B cell (primary cell): Measurements from ENCODE around the gene KNG1. TPM values are rescaled to one million over a fixed set of nuclear protein-coding genes. Genes with fewer than 3 reads are reported as not detected.

ENCODE experiments used
- ATAC-seq: fragments of 200-7000 bp; cut with Tn5 transposase; one replicate; pipeline ENCODE4 v1.10.0; 2021; ENCODE audit warnings: low read depth, mild to moderate bottlenecking, moderate number of reproducible peaks, moderate library complexity
- CTCF ChIA-PET: fragments of 350-600 bp; sonication (Branson Sonifier 250); formaldehyde crosslinking; loops from one replicate; lab custom pipeline; 2021; ENCODE audit warnings: antibody characterized with exemption, inconsistent platforms; lab: Charles Lee
- POLR2A ChIA-PET: fragments of 350-600 bp; sonication (Branson Sonifier 250); formaldehyde crosslinking; loops from one replicate; lab custom pipeline; 2021; ENCODE audit warnings: antibody characterized with exemption; lab: Charles Lee
- DNase-seq: peaks from one replicate; pipeline ENCODE4 v3.0.0; 2013
- H2AFZ ChIP-seq: 2 replicates; pipeline ENCODE4 v1.6.1; 2012; ENCODE audit warnings: mild to moderate bottlenecking, low read depth, low read length; ENCODE audit not compliant: insufficient read depth, poor library complexity, severe bottlenecking
- H3K27ac ChIP-seq, 2 donors: 1 replicate in 1 of 2; 2 replicates in 1 of 2; pipeline ENCODE4 v1.5.1; 2012 to 2013; ENCODE audit warnings: low read length in 2 of 2, mild to moderate bottlenecking in 2 of 2, moderate library complexity in 1 of 2
- H3K27me3 ChIP-seq, 4 experiments: fragments of 200-600 bp in 1 of 4; sonication (generic) in 1 of 4; replicated peaks in 1 of 4; 1 replicate in 2 of 4; 2 replicates in 2 of 4; pipeline versions ENCODE4 v1.6.1 to v1.7.0; 2013 to 2016; ENCODE audit warnings: low read length in 3 of 4, mild to moderate bottlenecking in 2 of 4, mixed read lengths in 1 of 4, moderate library complexity in 1 of 4; ENCODE audit not compliant: insufficient read depth in 4 of 4, control insufficient read depth in 3 of 4; ENCODE audit errors: control extremely low read depth in 1 of 4
- H3K36me3 ChIP-seq, 2 experiments: replicated peaks in 1 of 2; 1 replicate in 1 of 2; 2 replicates in 1 of 2; pipeline versions ENCODE4 v1.6.1 to v1.7.1; 2013; ENCODE audit warnings: low read length in 1 of 2; ENCODE audit not compliant: insufficient read depth in 2 of 2, control insufficient read depth in 1 of 2; ENCODE audit errors: control extremely low read depth in 1 of 2, extremely low read depth in 1 of 2
- H3K4me1 ChIP-seq, 2 donors: fragments of 200-600 bp in 1 of 2; sonication (generic) in 1 of 2; 1 replicate in 1 of 2; 2 replicates in 1 of 2; pipeline versions ENCODE4 v1.5.1 to v1.6.1; 2013 to 2017; ENCODE audit warnings: low read length in 2 of 2; ENCODE audit not compliant: control insufficient read depth in 2 of 2, insufficient read depth in 2 of 2
- H3K4me2 ChIP-seq: replicated peaks from 2 replicates; pipeline ENCODE3; 2012; ENCODE audit warnings: mild to moderate bottlenecking, low read depth, low read length; ENCODE audit not compliant: poor library complexity, severe bottlenecking
- H3K4me3 ChIP-seq, 5 experiments: fragments of 200-600 bp in 1 of 5; sonication (generic) in 1 of 5; 1 replicate in 3 of 5; 2 replicates in 2 of 5; pipeline versions ENCODE4 v1.5.1 to v1.7.0; 2011 to 2016; ENCODE audit warnings: low read length in 4 of 5, mild to moderate bottlenecking in 4 of 5, low read depth in 2 of 5, control low read depth in 1 of 5, moderate library complexity in 1 of 5; ENCODE audit not compliant: insufficient read depth in 1 of 5; ENCODE audit errors: control extremely low read depth in 1 of 5, extremely low read depth in 1 of 5
- H3K79me2 ChIP-seq: fragments of 200-600 bp; sonication (generic); one replicate; pipeline ENCODE4 v1.6.0; 2016; ENCODE audit warnings: low read length; ENCODE audit not compliant: control insufficient read depth, insufficient read depth
- H3K9ac ChIP-seq: fragments of 200-600 bp; sonication (generic); 2 replicates; pipeline ENCODE4 v1.6.1; 2017; ENCODE audit warnings: mild to moderate bottlenecking, low read length, moderate library complexity
- H3K9me3 ChIP-seq, 3 donors: one replicate each; pipeline versions ENCODE4 v1.6.1 to v1.7.1; 2013; ENCODE audit warnings: low read length in 2 of 3; ENCODE audit not compliant: control insufficient read depth in 2 of 3, insufficient read depth in 1 of 3; ENCODE audit errors: control extremely low read depth in 1 of 3
- H4K20me1 ChIP-seq: 2 replicates; pipeline ENCODE4 v1.6.0; 2012; ENCODE audit warnings: mild to moderate bottlenecking, low read length; ENCODE audit not compliant: insufficient read depth, control insufficient read depth, poor library complexity, severe bottlenecking
- H3K27ac Mint-ChIP-seq: one replicate; pipeline ENCODE4 v1.8.0; 2021; ENCODE audit warnings: mixed read lengths
- H3K27me3 Mint-ChIP-seq: one replicate; pipeline ENCODE4 v1.8.0; 2021; ENCODE audit warnings: mixed read lengths
- H3K4me1 Mint-ChIP-seq: one replicate; pipeline ENCODE4 v1.8.0; 2021; ENCODE audit warnings: mixed read lengths
- H3K4me3 Mint-ChIP-seq: one replicate; pipeline ENCODE4 v1.8.0; 2021; ENCODE audit warnings: mixed read lengths
- H3K9me3 Mint-ChIP-seq: one replicate; pipeline ENCODE4 v1.8.0; 2022; ENCODE audit warnings: mixed read lengths; ENCODE audit not compliant: insufficient read depth
- EZH2 ChIP-seq: IDR thresholded peaks from 2 replicates; pipeline ENCODE4 v1.6.1; 2012; ENCODE audit warnings: borderline replicate concordance, low read depth, mild to moderate bottlenecking, moderate library complexity, low read length; ENCODE audit not compliant: insufficient read depth, poor library complexity, severe bottlenecking
- WGBS: methylation state at CpG from one replicate; pipeline ENCODE4 v1.1.5; 2013; ENCODE audit warnings: missing lambda C conversion rate; ENCODE audit not compliant: insufficient coverage; 5-methylcytosine and 5-hydroxymethylcytosine counted together
- intact Hi-C: fragments of 100-400 bp; cut with micrococcal nuclease; formaldehyde crosslinking; loops from one replicate; pipeline ENCODE4 v1.10.0; 2022
- polyA plus RNA-seq: library from polyadenylated mRNA; depleted of rRNA; stranded (reverse); fragments of >200 nt; gene quantifications from 2 replicates; pipeline ENCODE4 v1.2.3, GENCODE V29; 2012
- total RNA-seq, 2 donors: library from RNA; stranded (reverse); fragments of 120-200 nt in 1 of 2; gene quantifications; 1 replicate in 1 of 2; 2 replicates in 1 of 2; pipeline versions ENCODE4 v1.2.3 to v1.2.4, GENCODE V29; 2013 to 2022
- TF ChIP-seq, protein P1 (sequence below): fragments of 200-600 bp; IDR thresholded peaks from one replicate; pipeline ENCODE4 v1.8.0; 2022; ENCODE audit warnings: antibody characterized with exemption, mild to moderate bottlenecking

KNG1 gene
- total and polyA plus RNA-seq, 2 donors (not counting 1 experiment from before 2014, with no cell fraction given), result not detected

DNA sequence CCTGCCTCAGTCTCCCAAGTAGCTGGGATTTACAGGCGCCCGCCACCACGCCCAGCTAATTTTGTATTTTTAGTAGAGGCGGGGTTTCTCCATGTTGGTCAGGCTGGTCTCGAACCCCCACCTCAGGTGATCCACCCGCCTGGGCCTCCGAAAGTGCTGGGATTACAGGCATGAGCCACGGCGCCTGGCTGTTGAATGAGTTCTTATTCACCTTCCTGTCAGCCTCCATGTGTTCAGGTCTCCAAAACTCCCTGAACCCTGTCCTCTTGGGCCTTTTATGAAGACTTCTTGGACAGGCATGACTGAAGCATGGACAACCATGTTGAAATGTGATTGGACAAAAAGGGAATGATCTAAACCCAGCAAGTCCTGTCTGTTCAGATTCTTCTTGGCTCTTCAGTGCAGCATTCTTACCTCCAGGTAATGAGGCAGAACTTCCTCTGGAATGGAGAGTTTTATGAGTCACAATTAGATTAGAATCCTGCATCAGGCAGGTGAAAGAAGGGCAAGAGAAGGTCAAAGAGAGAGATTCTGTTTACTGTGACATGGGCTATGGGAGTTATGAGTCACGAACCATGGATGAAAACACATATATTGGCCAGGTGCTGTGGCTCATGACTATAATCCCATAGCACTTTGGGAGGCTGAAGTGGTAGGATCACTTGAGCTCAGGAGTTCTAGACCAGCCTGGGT is 43.1 kb downstream of the KNG1 start:
- TF ChIP-seq, protein P1, sequence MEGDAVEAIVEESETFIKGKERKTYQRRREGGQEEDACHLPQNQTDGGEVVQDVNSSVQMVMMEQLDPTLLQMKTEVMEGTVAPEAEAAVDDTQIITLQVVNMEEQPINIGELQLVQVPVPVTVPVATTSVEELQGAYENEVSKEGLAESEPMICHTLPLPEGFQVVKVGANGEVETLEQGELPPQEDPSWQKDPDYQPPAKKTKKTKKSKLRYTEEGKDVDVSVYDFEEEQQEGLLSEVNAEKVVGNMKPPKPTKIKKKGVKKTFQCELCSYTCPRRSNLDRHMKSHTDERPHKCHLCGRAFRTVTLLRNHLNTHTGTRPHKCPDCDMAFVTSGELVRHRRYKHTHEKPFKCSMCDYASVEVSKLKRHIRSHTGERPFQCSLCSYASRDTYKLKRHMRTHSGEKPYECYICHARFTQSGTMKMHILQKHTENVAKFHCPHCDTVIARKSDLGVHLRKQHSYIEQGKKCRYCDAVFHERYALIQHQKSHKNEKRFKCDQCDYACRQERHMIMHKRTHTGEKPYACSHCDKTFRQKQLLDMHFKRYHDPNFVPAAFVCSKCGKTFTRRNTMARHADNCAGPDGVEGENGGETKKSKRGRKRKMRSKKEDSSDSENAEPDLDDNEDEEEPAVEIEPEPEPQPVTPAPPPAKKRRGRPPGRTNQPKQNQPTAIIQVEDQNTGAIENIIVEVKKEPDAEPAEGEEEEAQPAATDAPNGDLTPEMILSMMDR, result no peak
- TF ChIP-seq EZH2, result no peak
- H3K9me3 ChIP-seq, result no peaks in the 10 kb centered on the region
- H3K4me2 ChIP-seq, result no peak overlapping the region
- 98% methylated on average over 8 of the region's 10 CpGs for WGBS
- H3K79me2 ChIP-seq, result no peaks in the 10 kb centered on the region
- CTCF ChIA-PET, result interaction anchor here (1.5 kb wide), 1 partner anchor 144 kb away, joined by 4 read pairs; no protein-coding TSS in a partner anchor
- H2AFZ ChIP-seq, result no peak overlapping the region
- H3K4me3 ChIP-seq, result no peak overlapping the region
- Mint-ChIP-seq H3K27me3 (peaks cover 7% of the 10 kb centered on the region), H3K4me1 (no peaks in the 10 kb centered on the region), H3K9me3 (no peaks in the 10 kb centered on the region), H3K27ac (no peak overlapping the region), H3K4me3 (no peak overlapping the region)
- H3K4me1 ChIP-seq, result no peaks in the 10 kb centered on the region
- no peak overlapping the region for H3K27ac ChIP-seq
- no peaks in the 10 kb centered on the region for H4K20me1 ChIP-seq
- no peaks in the 10 kb centered on the region for H3K27me3 ChIP-seq
- H3K9ac ChIP-seq, result no peak overlapping the region
- DNase-seq (no peak), ATAC-seq (no peak)
- POLR2A ChIA-PET, result no interaction called here
- intact Hi-C loops, result no loop called here
- H3K36me3 ChIP-seq, result no peaks in the 10 kb centered on the region

DNA sequence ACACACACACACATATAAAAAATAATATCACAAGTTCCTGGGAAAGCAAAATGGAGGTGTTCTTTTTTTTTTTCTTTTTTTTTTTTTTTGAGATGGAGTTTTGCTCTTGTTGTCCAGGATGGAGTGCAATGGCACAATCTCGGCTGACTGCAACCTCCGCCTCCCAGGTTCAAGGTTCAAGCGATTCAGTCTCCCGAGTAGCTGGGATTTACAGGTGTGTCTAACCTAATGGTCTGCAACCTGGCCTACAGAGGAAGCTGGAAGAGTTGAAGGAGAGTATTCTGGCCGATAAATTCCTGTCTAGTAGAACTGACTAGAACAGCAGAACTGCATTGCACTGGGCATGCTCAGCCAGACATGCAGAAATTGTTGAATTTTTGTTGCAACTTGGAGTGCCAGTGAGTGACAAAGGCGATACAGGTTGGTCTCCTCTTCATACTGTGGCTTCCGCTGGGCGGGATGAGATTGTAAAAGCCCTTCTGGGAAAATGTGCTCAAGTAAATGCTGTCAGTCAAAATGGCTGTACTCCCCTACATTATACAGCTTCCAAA is 43.8 kb downstream of the KNG1 start:
- H3K4me3 Mint-ChIP-seq, result no peak overlapping the region
- no peaks in the 10 kb centered on the region for H4K20me1 ChIP-seq
- H2AFZ ChIP-seq, result no peak overlapping the region
- H3K79me2 ChIP-seq, result no peaks in the 10 kb centered on the region
- no peak overlapping the region for H3K4me2 ChIP-seq
- intact Hi-C loops, result no loop called here
- H3K27me3 Mint-ChIP-seq, result peaks cover 7% of the 10 kb centered on the region
- no peak for TF ChIP-seq EZH2
- TF ChIP-seq, protein P1, result no peak
- ChIA-PET CTCF (interaction anchor here (1.5 kb wide), 1 partner anchor 144 kb away, joined by 4 read pairs; no protein-coding TSS in a partner anchor), POLR2A (no interaction called here)
- DNase-seq, result no peak
- WGBS, result 99% methylated on average over 6 of the region's 8 CpGs
- H3K9me3 Mint-ChIP-seq, result no peaks in the 10 kb centered on the region
- no peak overlapping the region for H3K27ac Mint-ChIP-seq
- no peaks in the 10 kb centered on the region for H3K4me1 ChIP-seq
- no peaks in the 10 kb centered on the region for H3K4me1 Mint-ChIP-seq
- ATAC-seq, result no peak
- H3K27ac ChIP-seq, result no peak overlapping the region
- no peak overlapping the region for H3K4me3 ChIP-seq
- no peaks in the 10 kb centered on the region for H3K27me3 ChIP-seq
- H3K9ac ChIP-seq, result no peak overlapping the region
- H3K9me3 ChIP-seq, result peaks cover 0 to 4% (median 0%) of the 10 kb centered on the region in 3 donors
- no peaks in the 10 kb centered on the region for H3K36me3 ChIP-seq
